Fibroblast of lung (primary cell): ENCODE results near the gene SPATA9.

Source experiments
- CTCF ChIP-seq, 2 donors: IDR thresholded peaks in 1 of 2; conservative IDR thresholded peaks in 1 of 2; 1 replicate in 1 of 2; 2 replicates in 1 of 2; pipeline ENCODE4 v1.5.1; 2011 to 2012; ENCODE audit warnings: low read length in 2 of 2, control low read depth in 1 of 2, inconsistent platforms in 1 of 2, low read depth in 1 of 2, mild to moderate bottlenecking in 1 of 2
- EZH2 ChIP-seq: IDR thresholded peaks from 2 replicates; pipeline ENCODE4 v1.5.1; 2012; ENCODE audit warnings: low read length, control low read depth, mild to moderate bottlenecking; ENCODE audit errors: missing control alignments

- TF ChIP-seq CTCF (conservative IDR thresholded peaks at IDR 0.05 in 1 of 2, IDR thresholded peaks at IDR 0.05 in 1 of 2; ENCODE audit: low read depth in 1 of 2, low read length in 2 of 2) (no peak), EZH2 (no peak)
Measured at GRCh38 chr5:95620870-95621838, 61.6 kb downstream of the SPATA9 start.
